Erythroblast (primary cell): ENCODE measurements around the gene KCNG1.

Experiments used
- GATA1 ChIP-seq: IDR thresholded peaks from 2 replicates; pipeline ENCODE4 v1.6.1; 2011; ENCODE audit warnings: low read depth, mild to moderate bottlenecking, control low read depth, low read length, moderate library complexity
- POLR2A ChIP-seq: IDR thresholded peaks from 2 replicates; pipeline ENCODE4 v1.6.1; 2011; ENCODE audit warnings: mild to moderate bottlenecking, low read length

DNA sequence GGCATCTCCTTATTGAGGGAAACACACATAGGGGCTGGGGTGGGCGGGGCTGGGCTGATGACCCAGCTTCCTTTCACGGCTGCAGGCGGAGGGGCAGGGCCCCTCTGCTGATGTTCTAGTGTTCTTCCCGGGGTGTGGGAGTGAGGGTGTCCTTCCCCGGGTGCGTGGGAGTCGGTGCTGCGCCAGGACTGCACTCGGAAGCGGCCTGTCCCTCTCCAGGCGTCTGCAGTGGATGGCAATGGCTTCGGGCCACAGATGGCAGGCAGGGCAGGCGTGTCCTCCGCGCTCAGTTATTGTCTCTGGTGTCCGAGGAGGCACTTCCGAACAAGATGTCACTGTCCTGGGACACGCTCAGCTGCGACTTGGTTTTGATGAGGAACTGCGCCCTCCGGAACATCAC, 19.2 kb downstream of the KCNG1 start:
- TF ChIP-seq POLR2A, result no peak
- TF ChIP-seq GATA1, result no peak
